Vagina (tissue), 2 donors: ENCODE measurements around the gene DEFB119. TPM values are rescaled to one million over a fixed set of nuclear protein-coding genes. Genes with fewer than 3 reads are reported as not detected.
"Not testable (repeated sequence)": the region's sequence is repeated elsewhere in the genome, so short reads cannot be mapped to it uniquely, and the experiment has no call there.

ENCODE experiments used
- DNase-seq, 2 donors: peaks; one replicate each; pipeline ENCODE4 v3.0.0-alpha.2; 2017; ENCODE audit errors: extremely low spot score in 2 of 2
- H3K27ac ChIP-seq: fragments of 200-600 bp; sonication (generic); one replicate; pipeline ENCODE4 v1.5.1; 2019
- H3K27me3 ChIP-seq: fragments of 200-600 bp; sonication (generic); one replicate; pipeline ENCODE4 v1.5.1; 2019
- H3K36me3 ChIP-seq, 2 donors: fragments of 200-600 bp; sonication (generic); one replicate each; pipeline ENCODE4 v1.5.1; 2017 to 2019
- H3K4me1 ChIP-seq: fragments of 200-600 bp; sonication (generic); one replicate; pipeline ENCODE4 v1.5.1; 2019
- H3K4me3 ChIP-seq, 2 donors: fragments of 200-600 bp; sonication (generic); 1 replicate in 1 of 2; 2 replicates in 1 of 2; pipeline ENCODE4 v1.5.1; 2016 to 2019
- H3K9me3 ChIP-seq: fragments of 200-600 bp; sonication (generic); one replicate; pipeline ENCODE4 v1.5.1; 2019
- POLR2A ChIP-seq, 2 donors: fragments of 450-650 bp; IDR thresholded peaks; one replicate each; pipeline ENCODE4 v1.6.1; 2017; ENCODE audit warnings: antibody characterized with exemption in 2 of 2, mild to moderate bottlenecking in 2 of 2, moderate library complexity in 2 of 2
- POLR2AphosphoS5 ChIP-seq, 2 donors: sonication (generic); formaldehyde crosslinking; IDR thresholded peaks; one replicate each; pipeline ENCODE4 v1.9.0; 2017; ENCODE audit warnings: antibody characterized with exemption in 2 of 2, mild to moderate bottlenecking in 2 of 2, low read depth in 1 of 2; ENCODE audit not compliant: insufficient read depth in 1 of 2
- intact Hi-C: fragments of 100-400 bp; cut with DNase I; formaldehyde crosslinking; loops from one replicate; pipeline ENCODE4 v1.15.1; 2023
- total RNA-seq: library from RNA; depleted of rRNA; stranded (reverse); fragments of >200 nt; gene quantifications from one replicate; pipeline ENCODE4 v1.2.3, GENCODE V29; 2016
- TF ChIP-seq, protein P1 (sequence below), 3 experiments: fragments of 450-650 bp in 2 of 3; fragments of 200-600 bp in 1 of 3; sonication (generic) in 1 of 3; IDR thresholded peaks; one replicate each; pipeline ENCODE4 v1.5.1; 2017 to 2019; ENCODE audit warnings: antibody characterized with exemption in 3 of 3, mild to moderate bottlenecking in 2 of 3, moderate library complexity in 2 of 3

The DEFB119 gene
- total RNA-seq, 1 donor from 2014 or later: not detected

GRCh38 chr20:31394900-31395299, 4.5 kb upstream of the DEFB119 start:
- H3K4me1 ChIP-seq: no peaks in the 10 kb centered on the region
- no peak for DNase-seq
- intact Hi-C loops: no loop called here
- no peaks in the 10 kb centered on the region for H3K36me3 ChIP-seq
- H3K9me3 ChIP-seq: no peaks in the 10 kb centered on the region
- no peaks in the 10 kb centered on the region for H3K27me3 ChIP-seq
- no peak overlapping the region for H3K4me3 ChIP-seq
- no peak for TF ChIP-seq POLR2AphosphoS5 (IDR thresholded peaks at IDR 0.05; ENCODE audit: insufficient read depth in 1 of 2, low read depth in 1 of 2)
- no peak for TF ChIP-seq POLR2A (IDR thresholded peaks at IDR 0.05)
- TF ChIP-seq, protein P1, sequence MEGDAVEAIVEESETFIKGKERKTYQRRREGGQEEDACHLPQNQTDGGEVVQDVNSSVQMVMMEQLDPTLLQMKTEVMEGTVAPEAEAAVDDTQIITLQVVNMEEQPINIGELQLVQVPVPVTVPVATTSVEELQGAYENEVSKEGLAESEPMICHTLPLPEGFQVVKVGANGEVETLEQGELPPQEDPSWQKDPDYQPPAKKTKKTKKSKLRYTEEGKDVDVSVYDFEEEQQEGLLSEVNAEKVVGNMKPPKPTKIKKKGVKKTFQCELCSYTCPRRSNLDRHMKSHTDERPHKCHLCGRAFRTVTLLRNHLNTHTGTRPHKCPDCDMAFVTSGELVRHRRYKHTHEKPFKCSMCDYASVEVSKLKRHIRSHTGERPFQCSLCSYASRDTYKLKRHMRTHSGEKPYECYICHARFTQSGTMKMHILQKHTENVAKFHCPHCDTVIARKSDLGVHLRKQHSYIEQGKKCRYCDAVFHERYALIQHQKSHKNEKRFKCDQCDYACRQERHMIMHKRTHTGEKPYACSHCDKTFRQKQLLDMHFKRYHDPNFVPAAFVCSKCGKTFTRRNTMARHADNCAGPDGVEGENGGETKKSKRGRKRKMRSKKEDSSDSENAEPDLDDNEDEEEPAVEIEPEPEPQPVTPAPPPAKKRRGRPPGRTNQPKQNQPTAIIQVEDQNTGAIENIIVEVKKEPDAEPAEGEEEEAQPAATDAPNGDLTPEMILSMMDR (IDR thresholded peaks at IDR 0.05): no peak
- H3K27ac ChIP-seq: no peak overlapping the region

GRCh38 chr20:31392836-31393235, 2.4 kb upstream of the DEFB119 start:
- TF ChIP-seq, protein P1 (IDR thresholded peaks at IDR 0.05): no peak
- TF ChIP-seq POLR2A (IDR thresholded peaks at IDR 0.05): no peak
- no peak for TF ChIP-seq POLR2AphosphoS5 (IDR thresholded peaks at IDR 0.05; ENCODE audit: insufficient read depth in 1 of 2, low read depth in 1 of 2)
- intact Hi-C loops: no loop called here
- Histone ChIP-seq H3K4me1 (no peaks in the 10 kb centered on the region), H3K9me3 (no peaks in the 10 kb centered on the region), H3K27me3 (no peaks in the 10 kb centered on the region), H3K36me3 (no peaks in the 10 kb centered on the region), H3K27ac (no peak overlapping the region), H3K4me3 (no peak overlapping the region)
- no peak for DNase-seq

DNA sequence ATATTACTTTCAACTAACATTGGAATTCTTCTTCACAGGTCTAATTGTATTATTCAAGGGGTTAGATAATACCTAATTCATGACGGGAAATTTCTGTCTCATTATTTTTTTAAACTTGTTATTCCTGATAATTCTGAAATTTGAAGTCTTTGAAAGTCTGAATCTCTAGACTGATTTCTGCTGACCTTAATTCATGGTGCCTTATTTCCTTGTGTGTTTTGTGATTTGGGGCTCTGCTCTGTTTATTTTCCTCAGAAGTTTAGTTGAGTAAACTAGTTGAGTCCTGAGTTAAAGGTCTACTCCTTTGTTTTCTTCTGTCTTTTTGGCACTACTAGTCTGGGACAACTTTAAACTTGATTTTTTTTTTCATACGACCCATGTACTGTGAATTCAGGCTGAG, 16.0 kb downstream of the DEFB119 start:
- Histone ChIP-seq H3K27me3 (no peaks in the 10 kb centered on the region), H3K36me3 (no peaks in the 10 kb centered on the region), H3K4me1 (no peaks in the 10 kb centered on the region), H3K9me3 (no peaks in the 10 kb centered on the region), H3K27ac (no peak overlapping the region), H3K4me3 (no peak overlapping the region)
- DNase-seq: no peak
- intact Hi-C loops: no loop called here
- TF ChIP-seq, protein P1 (IDR thresholded peaks at IDR 0.05): no peak
- TF ChIP-seq POLR2AphosphoS5 (IDR thresholded peaks at IDR 0.05; ENCODE audit: insufficient read depth in 1 of 2, low read depth in 1 of 2) (no peak), POLR2A (IDR thresholded peaks at IDR 0.05) (no peak)

DNA sequence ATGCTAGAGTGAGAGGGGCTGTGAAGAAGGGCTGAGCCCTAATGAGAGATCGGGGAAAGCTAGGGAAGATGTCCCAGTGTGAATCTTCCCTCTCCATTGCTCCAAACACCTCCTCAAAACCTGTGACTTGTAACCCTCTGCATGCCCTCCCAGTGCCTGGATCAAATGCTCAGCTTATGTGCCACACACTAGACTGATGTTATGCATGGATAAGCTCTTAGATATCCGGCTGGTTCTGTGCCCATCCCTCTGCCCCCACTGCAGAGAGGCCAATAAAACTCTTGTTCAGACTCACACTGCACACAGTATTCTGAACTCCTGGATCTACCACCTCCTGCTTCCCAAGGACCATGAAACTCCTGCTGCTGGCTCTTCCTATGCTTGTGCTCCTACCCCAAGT, 22.1 kb downstream of the DEFB119 start, which contains the start of gene DEFB118:
TSS of gene DEFB118 (plus strand) at position 301 of the 400 bp plus-strand sequence. CDS start at position 351, 50 bp downstream.
- H3K36me3 ChIP-seq: no peaks in the 10 kb centered on the region
- H3K27me3 ChIP-seq: no peaks in the 10 kb centered on the region
- H3K4me1 ChIP-seq: no peaks in the 10 kb centered on the region
- intact Hi-C loops: no loop called here
- TF ChIP-seq, protein P1 (IDR thresholded peaks at IDR 0.05): no peak
- TF ChIP-seq POLR2A (IDR thresholded peaks at IDR 0.05): no peak
- TF ChIP-seq POLR2AphosphoS5 (IDR thresholded peaks at IDR 0.05; ENCODE audit: insufficient read depth in 1 of 2, low read depth in 1 of 2): no peak
- no peak within 1 kb of the TSS for H3K27ac ChIP-seq
- DNase-seq: no peak
- no peaks in the 10 kb centered on the region for H3K9me3 ChIP-seq
- no peak within 1 kb of the TSS for H3K4me3 ChIP-seq

GRCh38 chr20:31364272-31364671, 26.1 kb downstream of the DEFB119 start:
- DNase-seq, H3K27ac ChIP-seq, H3K4me3 ChIP-seq, H3K27me3 ChIP-seq, H3K36me3 ChIP-seq, H3K4me1 ChIP-seq, intact Hi-C loops, H3K9me3 ChIP-seq: not testable (repeated sequence)
